Measurements from ENCODE around the gene CACYBP. TPM values are rescaled to one million over a fixed set of nuclear protein-coding genes. Genes with fewer than 3 reads are reported as not detected.

The CACYBP gene
- total and polyA plus RNA-seq, 2 of the 8 experiments (the other 6 are each of a cell fraction or from before 2014, with no cell fraction given): 28.3 to 247 TPM

DNA sequence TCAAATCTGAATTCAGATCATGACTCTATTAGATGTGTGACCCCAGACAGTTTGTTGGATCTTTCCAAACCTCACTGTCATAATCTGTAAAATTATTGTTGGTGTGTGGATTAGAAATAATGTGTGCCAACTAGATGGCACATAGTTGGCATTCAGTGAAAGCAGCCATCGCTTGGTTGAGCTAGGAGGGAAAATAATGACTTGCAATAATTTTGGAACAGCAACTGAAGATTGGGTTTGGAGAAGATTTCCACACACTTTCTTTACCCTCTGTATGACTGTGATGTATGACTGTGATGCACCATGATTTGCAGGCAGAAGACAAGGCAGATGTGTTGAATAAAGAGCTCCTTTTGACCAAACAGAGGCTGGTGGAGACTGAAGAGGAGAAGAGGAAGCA lies 24.0 kb upstream of the CACYBP start:
- no peak overlapping the region for H2AFZ ChIP-seq (ENCODE audit: low read length)
- H3K4me1 ChIP-seq (replicated peaks in 1 of 4; ENCODE audit: control insufficient read depth in 3 of 4, insufficient read depth in 4 of 4, low read length in 3 of 4): no peaks in the 10 kb centered on the region
- H4K91ac ChIP-seq (replicated peaks; ENCODE audit: insufficient read length, low read length): no peak overlapping the region
- H2AK5ac ChIP-seq (ENCODE audit: low read depth, low read length): no peak overlapping the region
- peaks cover 0 to 3% of the 10 kb centered on the region in 2 experiments for H4K20me1 ChIP-seq (replicated peaks in 1 of 2; ENCODE audit: control insufficient read depth in 1 of 2, insufficient read depth in 2 of 2, low read length in 2 of 2)
- H4K5ac ChIP-seq (ENCODE audit: insufficient read length, low read depth, low read length): no peak overlapping the region
- no peak overlapping the region for H3K4ac ChIP-seq (replicated peaks; ENCODE audit: insufficient read length, low read depth, low read length)
- no peak overlapping the region for H2BK12ac ChIP-seq (ENCODE audit: low read depth, low read length)
- H3K14ac ChIP-seq (ENCODE audit: insufficient read length): no peak overlapping the region
- H2BK20ac ChIP-seq (ENCODE audit: low read length): no peak overlapping the region
- FAIRE-seq: no peak
- H3K36me3 ChIP-seq (ENCODE audit: control insufficient read depth in 2 of 4, insufficient read depth in 4 of 4, low read length in 3 of 4): peaks cover 30 to 90% (median 70%) of the 10 kb centered on the region in 4 experiments
- TF ChIP-seq SP4 (IDR thresholded peaks at IDR 0.05; ENCODE audit: low read length): no peak
- TF ChIP-seq TBP (IDR thresholded peaks at IDR 0.05; ENCODE audit: low read depth, low read length): no peak
- TF ChIP-seq ASH2L (IDR thresholded peaks at IDR 0.05; ENCODE audit: low read length): no peak
- TF ChIP-seq, protein P1, sequence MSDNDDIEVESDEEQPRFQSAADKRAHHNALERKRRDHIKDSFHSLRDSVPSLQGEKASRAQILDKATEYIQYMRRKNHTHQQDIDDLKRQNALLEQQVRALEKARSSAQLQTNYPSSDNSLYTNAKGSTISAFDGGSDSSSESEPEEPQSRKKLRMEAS (IDR thresholded peaks at IDR 0.05): no peak
- TF ChIP-seq, protein P2, sequence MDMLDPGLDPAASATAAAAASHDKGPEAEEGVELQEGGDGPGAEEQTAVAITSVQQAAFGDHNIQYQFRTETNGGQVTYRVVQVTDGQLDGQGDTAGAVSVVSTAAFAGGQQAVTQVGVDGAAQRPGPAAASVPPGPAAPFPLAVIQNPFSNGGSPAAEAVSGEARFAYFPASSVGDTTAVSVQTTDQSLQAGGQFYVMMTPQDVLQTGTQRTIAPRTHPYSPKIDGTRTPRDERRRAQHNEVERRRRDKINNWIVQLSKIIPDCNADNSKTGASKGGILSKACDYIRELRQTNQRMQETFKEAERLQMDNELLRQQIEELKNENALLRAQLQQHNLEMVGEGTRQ (IDR thresholded peaks at IDR 0.05; ENCODE audit: low read length): no peak
- TF ChIP-seq, protein P3, sequence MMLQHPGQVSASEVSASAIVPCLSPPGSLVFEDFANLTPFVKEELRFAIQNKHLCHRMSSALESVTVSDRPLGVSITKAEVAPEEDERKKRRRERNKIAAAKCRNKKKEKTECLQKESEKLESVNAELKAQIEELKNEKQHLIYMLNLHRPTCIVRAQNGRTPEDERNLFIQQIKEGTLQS (IDR thresholded peaks at IDR 0.05; ENCODE audit: insufficient read depth, low read depth, low read length): no peak
- TF ChIP-seq SIRT6 (IDR thresholded peaks at IDR 0.05; ENCODE audit: low read length): no peak
- no peak for TF ChIP-seq CTCF (IDR thresholded peaks at IDR 0.05; ENCODE audit: control extremely low read depth in 1 of 3, insufficient read depth in 1 of 3, low read depth in 1 of 3, low read length in 3 of 3)
- TF ChIP-seq HDAC2 (IDR thresholded peaks at IDR 0.05; ENCODE audit: borderline replicate concordance in 1 of 2, low read depth in 2 of 2, low read length in 2 of 2): no peak
- H2BK5ac ChIP-seq (ENCODE audit: low read depth, low read length): no peak overlapping the region
- H3K9me3 ChIP-seq (ENCODE audit: insufficient read depth in 2 of 2, low read depth in 1 of 2, low read length in 1 of 2): no peaks in the 10 kb centered on the region
- 96% methylated on average over 1 of the region's 1 CpG; no CpG with 5 or more reads in 1 of the 2 experiments for WGBS, 2 experiments (ENCODE audit: extremely low coverage in 1 of 2, insufficient coverage in 1 of 2, insufficient read length in 1 of 2, insufficient replicate concordance in 2 of 2, low coverage in 1 of 2, low lambda C conversion rate in 2 of 2, missing lambda C conversion rate in 1 of 2)
- DNase-seq (ENCODE audit: low read depth in 1 of 2, low spot score in 2 of 2): no peak
- no peak overlapping the region for H3K56ac ChIP-seq (replicated peaks; ENCODE audit: insufficient read length, low read depth, low read length)
- no peak overlapping the region for H3K23ac ChIP-seq (ENCODE audit: insufficient read length)
- H3K79me2 ChIP-seq (ENCODE audit: control insufficient read depth in 1 of 2, insufficient read depth in 2 of 2, low read length in 2 of 2): no peaks in the 10 kb centered on the region; a peak in 2 of 4 replicates
- no peak overlapping the region for H4K8ac ChIP-seq (ENCODE audit: extremely low read depth, insufficient read depth, low read length)
- no peak overlapping the region for H3K4me3 ChIP-seq (ENCODE audit: extremely low read depth in 1 of 4, insufficient read depth in 2 of 4, low read depth in 3 of 4, low read length in 4 of 4)
- no peak overlapping the region for H2BK120ac ChIP-seq (replicated peaks; ENCODE audit: low read depth, low read length)
- H3K23me2 ChIP-seq (ENCODE audit: low read depth, low read length): no peaks in the 10 kb centered on the region
- POLR2A ChIA-PET (ENCODE audit: partially characterized antibody): interaction anchor here (1.2 to 1.6 kb wide), 3 partner anchors 11 to 23 kb away, joined by 3 to 5 read pairs (median 3); no protein-coding TSS in a partner anchor
- H3K9ac ChIP-seq (replicated peaks in 1 of 4; ENCODE audit: extremely low read depth in 1 of 4, low read depth in 3 of 4, low read length in 3 of 4): no peak overlapping the region
- no peak overlapping the region for H3K18ac ChIP-seq (ENCODE audit: extremely low read depth, low read length)
- H3K79me1 ChIP-seq (ENCODE audit: low read depth, low read length): peaks cover 2% of the 10 kb centered on the region; the same call in 1 of the 2 replicates
- no peak overlapping the region for H2BK15ac ChIP-seq (ENCODE audit: low read length)
- no peak overlapping the region for H3K27ac ChIP-seq (ENCODE audit: low read depth, low read length)
- no peak overlapping the region for H3K4me2 ChIP-seq (ENCODE audit: insufficient read depth in 1 of 2, low read depth in 2 of 2, low read length in 2 of 2)
- peaks cover 0 to 1% (median 0%) of the 10 kb centered on the region in 4 experiments; a peak in 1 of 7 replicates for H3K27me3 ChIP-seq (replicated peaks in 1 of 4; ENCODE audit: control insufficient read depth in 3 of 4, extremely low read depth in 1 of 4, insufficient read depth in 3 of 4, low read length in 3 of 4)
- CTCF ChIA-PET (ENCODE audit: partially characterized antibody): interaction anchor here (0.8 to 2.2 kb wide), 6 partner anchors 8 to 282 kb away, joined by 3 to 13 read pairs (median 6); no protein-coding TSS in a partner anchor
